KMS-11 (cell line): ENCODE data around the gene MXI1.

Experiments
- H2AFZ ChIP-seq: fragments of 200-600 bp; sonication (generic); 2 replicates; pipeline ENCODE4 v1.6.1; 2016; ENCODE audit warnings: antibody characterized with exemption, mixed run types, low read depth
- H3K27ac ChIP-seq: fragments of 200-600 bp; sonication (generic); 2 replicates; pipeline ENCODE4 v1.6.1; 2016; ENCODE audit warnings: mild to moderate bottlenecking, mixed run types
- H3K27me3 ChIP-seq: fragments of 200-600 bp; sonication (generic); 2 replicates; pipeline ENCODE4 v1.6.1; 2017; ENCODE audit warnings: mild to moderate bottlenecking, low read depth, mixed run types, moderate library complexity; ENCODE audit not compliant: insufficient read depth
- H3K36me3 ChIP-seq: fragments of 200-600 bp; sonication (generic); 2 replicates; pipeline ENCODE4 v1.6.1; 2017; ENCODE audit warnings: mild to moderate bottlenecking, mixed run types; ENCODE audit not compliant: insufficient read depth
- H3K4me1 ChIP-seq: fragments of 200-600 bp; sonication (generic); 2 replicates; pipeline ENCODE4 v1.6.1; 2016; ENCODE audit warnings: mild to moderate bottlenecking, low read depth, mixed run types; ENCODE audit not compliant: poor library complexity, severe bottlenecking
- H3K4me2 ChIP-seq: fragments of 200-600 bp; sonication (generic); 2 replicates; pipeline ENCODE4 v1.7.0; 2016; ENCODE audit warnings: mild to moderate bottlenecking, mixed run types
- H3K4me3 ChIP-seq: fragments of 200-600 bp; sonication (generic); IDR thresholded peaks from 2 replicates; pipeline ENCODE4 v1.6.1; 2017; ENCODE audit warnings: low read depth, low read length, mixed read lengths; ENCODE audit not compliant: insufficient read depth
- H3K79me2 ChIP-seq: fragments of 200-600 bp; sonication (generic); 2 replicates; pipeline ENCODE4 v1.6.1; 2016; ENCODE audit warnings: low read depth, mixed run types; ENCODE audit not compliant: insufficient read depth
- H3K9ac ChIP-seq: fragments of 200-600 bp; sonication (generic); 2 replicates; pipeline ENCODE4 v1.6.1; 2016; ENCODE audit warnings: mild to moderate bottlenecking, mixed run types
- H4K20me1 ChIP-seq: fragments of 200-600 bp; sonication (generic); 2 replicates; pipeline ENCODE4 v1.6.1; 2016; ENCODE audit warnings: mild to moderate bottlenecking, mixed run types; ENCODE audit not compliant: insufficient read depth
- TF ChIP-seq, protein P1 (sequence below): fragments of 200-600 bp; sonication (generic); conservative IDR thresholded peaks from 2 replicates; pipeline ENCODE4 v1.6.1; 2017; ENCODE audit warnings: low read depth, mild to moderate bottlenecking, antibody characterized with exemption, low read length, moderate library complexity, mixed read lengths

The MXI1 gene

DNA sequence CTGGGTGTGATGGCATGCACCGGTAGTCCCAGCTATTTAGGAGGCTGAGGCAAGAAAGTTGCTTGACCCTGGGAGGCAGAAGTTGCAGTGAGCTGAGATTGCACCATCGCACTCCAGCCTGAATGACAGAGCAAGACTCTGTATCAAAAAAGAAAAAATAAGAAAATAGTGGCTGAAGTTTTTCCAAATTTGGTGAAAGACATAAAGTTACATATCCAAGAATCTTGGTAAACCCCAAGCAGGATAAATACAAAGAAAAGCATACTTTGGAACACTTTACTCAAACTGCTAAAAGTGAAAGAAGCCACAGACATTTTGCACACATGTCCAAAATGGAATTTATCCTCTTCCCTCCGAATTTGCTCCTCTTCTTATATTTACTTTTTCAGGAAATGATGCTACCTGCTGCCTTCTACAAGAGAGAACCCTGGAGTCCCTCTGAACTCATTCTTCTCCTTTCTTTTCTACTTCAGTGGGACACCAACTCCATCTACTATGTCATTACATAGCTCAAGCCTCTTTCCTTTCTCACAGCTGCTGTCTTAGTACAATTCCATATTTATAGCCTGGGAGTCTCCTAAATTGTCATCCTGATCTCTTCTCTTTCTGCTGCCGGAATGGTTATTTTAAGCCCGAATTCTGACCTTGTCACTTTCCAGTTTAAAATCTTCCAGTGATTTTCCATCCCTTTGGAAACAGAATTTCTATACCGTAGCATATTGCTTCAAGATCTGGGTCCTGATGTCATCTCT is 114.6 kb downstream of the MXI1 start:
- Histone ChIP-seq H3K9ac (no peak overlapping the region), H3K36me3 (no peaks in the 10 kb centered on the region), H3K4me2 (no peak overlapping the region), H3K4me3 (no peak overlapping the region), H3K27me3 (no peaks in the 10 kb centered on the region; the same call in 1 of the 2 replicates), H3K4me1 (peaks cover 5% of the 10 kb centered on the region), H3K27ac (no peak overlapping the region), H4K20me1 (no peaks in the 10 kb centered on the region), H3K79me2 (no peaks in the 10 kb centered on the region), H2AFZ (no peak overlapping the region)
- TF ChIP-seq, protein P1, sequence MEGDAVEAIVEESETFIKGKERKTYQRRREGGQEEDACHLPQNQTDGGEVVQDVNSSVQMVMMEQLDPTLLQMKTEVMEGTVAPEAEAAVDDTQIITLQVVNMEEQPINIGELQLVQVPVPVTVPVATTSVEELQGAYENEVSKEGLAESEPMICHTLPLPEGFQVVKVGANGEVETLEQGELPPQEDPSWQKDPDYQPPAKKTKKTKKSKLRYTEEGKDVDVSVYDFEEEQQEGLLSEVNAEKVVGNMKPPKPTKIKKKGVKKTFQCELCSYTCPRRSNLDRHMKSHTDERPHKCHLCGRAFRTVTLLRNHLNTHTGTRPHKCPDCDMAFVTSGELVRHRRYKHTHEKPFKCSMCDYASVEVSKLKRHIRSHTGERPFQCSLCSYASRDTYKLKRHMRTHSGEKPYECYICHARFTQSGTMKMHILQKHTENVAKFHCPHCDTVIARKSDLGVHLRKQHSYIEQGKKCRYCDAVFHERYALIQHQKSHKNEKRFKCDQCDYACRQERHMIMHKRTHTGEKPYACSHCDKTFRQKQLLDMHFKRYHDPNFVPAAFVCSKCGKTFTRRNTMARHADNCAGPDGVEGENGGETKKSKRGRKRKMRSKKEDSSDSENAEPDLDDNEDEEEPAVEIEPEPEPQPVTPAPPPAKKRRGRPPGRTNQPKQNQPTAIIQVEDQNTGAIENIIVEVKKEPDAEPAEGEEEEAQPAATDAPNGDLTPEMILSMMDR: no peak

DNA sequence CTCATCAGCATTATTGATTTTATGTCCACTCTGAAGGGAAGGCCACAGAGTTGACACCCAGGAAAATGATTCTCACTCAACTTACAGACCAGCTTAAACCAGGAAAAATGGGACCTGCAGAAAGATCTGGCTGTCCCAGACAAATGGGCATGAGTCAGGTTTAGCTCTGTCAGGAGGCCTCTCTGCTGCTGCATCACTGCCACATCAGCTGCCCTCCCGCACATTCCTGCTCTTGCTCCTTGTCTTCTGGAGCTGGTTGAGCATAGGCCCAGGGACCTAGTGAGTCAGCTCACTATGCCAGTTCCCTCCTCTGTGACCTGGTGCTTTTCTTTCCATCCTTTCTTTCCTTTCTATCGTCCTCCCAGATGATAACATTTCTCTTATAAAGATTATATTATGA is 116.1 kb downstream of the MXI1 start:
- Histone ChIP-seq H3K79me2 (no peaks in the 10 kb centered on the region), H3K36me3 (no peaks in the 10 kb centered on the region), H2AFZ (no peak overlapping the region), H3K27me3 (no peaks in the 10 kb centered on the region; the same call in 1 of the 2 replicates), H3K4me3 (no peak overlapping the region), H3K27ac (no peak overlapping the region), H4K20me1 (no peaks in the 10 kb centered on the region), H3K4me2 (no peak overlapping the region), H3K9ac (no peak overlapping the region), H3K4me1 (peaks cover 5% of the 10 kb centered on the region)
- TF ChIP-seq, protein P1: no peak

DNA sequence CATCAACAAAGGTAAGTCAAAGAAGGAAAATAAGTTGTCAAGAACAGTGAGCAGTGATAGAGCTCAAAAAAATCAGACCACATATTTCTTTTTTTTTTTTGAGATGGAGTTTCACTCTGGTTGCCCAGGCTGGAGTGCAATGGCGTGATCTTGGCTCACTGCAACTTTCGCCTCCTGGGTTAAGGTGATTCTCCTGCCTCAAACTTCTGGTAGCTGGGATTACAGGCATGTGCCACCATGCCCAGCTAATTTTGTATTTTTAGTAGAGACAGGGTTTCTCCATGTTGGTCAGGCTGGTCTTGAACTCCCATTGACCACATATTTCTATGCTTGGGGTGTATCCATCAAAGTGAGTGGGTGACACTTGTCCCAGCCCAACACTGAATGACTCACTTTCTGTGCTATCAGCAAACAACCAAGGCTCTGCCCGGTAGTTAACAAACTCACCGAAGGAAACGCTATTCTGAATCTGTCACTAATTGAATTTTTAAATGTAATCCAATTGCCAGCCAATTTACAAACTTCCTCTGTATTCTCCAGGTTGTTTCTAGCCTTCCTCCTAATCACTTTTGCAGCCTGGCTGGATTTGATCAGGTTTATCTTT is 116.9 kb downstream of the MXI1 start:
- TF ChIP-seq, protein P1: no peak
- Histone ChIP-seq H3K4me1 (peaks cover 5% of the 10 kb centered on the region), H3K79me2 (no peaks in the 10 kb centered on the region), H3K9ac (no peak overlapping the region), H3K4me2 (no peak overlapping the region), H4K20me1 (no peaks in the 10 kb centered on the region), H3K36me3 (no peaks in the 10 kb centered on the region), H3K27me3 (no peaks in the 10 kb centered on the region; the same call in 1 of the 2 replicates), H3K4me3 (no peak overlapping the region), H3K27ac (no peak overlapping the region), H2AFZ (no peak overlapping the region)

DNA sequence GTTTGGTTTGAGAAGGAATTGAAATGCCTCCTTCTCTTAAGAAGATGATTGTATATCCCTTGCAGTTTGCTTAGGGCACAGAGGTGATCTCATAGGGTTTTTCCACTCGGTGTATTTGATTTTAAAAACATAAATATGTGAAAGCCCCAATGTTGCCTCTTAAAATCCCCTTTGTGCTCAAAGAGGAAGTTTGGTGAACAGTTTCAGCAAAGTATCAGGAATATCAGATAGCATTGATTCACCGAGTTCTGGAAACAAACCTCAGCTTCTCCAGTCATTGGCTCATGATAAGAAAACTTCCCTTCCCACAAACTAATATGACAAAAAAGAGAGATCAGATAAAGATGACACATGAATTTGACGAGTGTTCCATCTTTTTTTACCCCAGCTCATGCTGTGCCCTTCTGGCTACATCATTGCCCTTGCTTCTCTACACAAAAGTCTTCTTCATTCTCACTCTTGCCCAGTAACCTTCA is 117.4 kb downstream of the MXI1 start:
- no peak overlapping the region for H3K27ac ChIP-seq
- peaks cover 5% of the 10 kb centered on the region for H3K4me1 ChIP-seq
- H3K79me2 ChIP-seq: no peaks in the 10 kb centered on the region
- H3K4me3 ChIP-seq: no peak overlapping the region
- no peak overlapping the region for H3K9ac ChIP-seq
- no peaks in the 10 kb centered on the region for H3K36me3 ChIP-seq
- TF ChIP-seq, protein P1: no peak
- H4K20me1 ChIP-seq: no peaks in the 10 kb centered on the region
- H2AFZ ChIP-seq: no peak overlapping the region
- no peaks in the 10 kb centered on the region; the same call in 1 of the 2 replicates for H3K27me3 ChIP-seq
- H3K4me2 ChIP-seq: no peak overlapping the region
